Liver (tissue), 9 donors: ENCODE measurements around the gene ZNF490. TPM values are rescaled to one million over a fixed set of nuclear protein-coding genes. Genes with fewer than 3 reads are reported as not detected.
A peak's percentile ranks its signal among the peaks of the same experiment; 100 is the strongest.

Source experiments
- DNase-seq: peaks from one replicate; pipeline ENCODE4 v3.0.0-alpha.2; 2017; ENCODE audit warnings: low spot score
- H3K27ac ChIP-seq, 2 donors: one replicate each; pipeline ENCODE4 v1.7.0; 2013; ENCODE audit warnings: inconsistent platforms in 2 of 2, low read length in 2 of 2, control low read depth in 1 of 2, low read depth in 1 of 2, mild to moderate bottlenecking in 1 of 2
- H3K27me3 ChIP-seq, 4 donors: one replicate each; pipeline versions ENCODE4 v1.6.1 to v1.7.0; 2013; ENCODE audit warnings: low read length in 3 of 4, inconsistent platforms in 1 of 4, mild to moderate bottlenecking in 1 of 4, moderate library complexity in 1 of 4; ENCODE audit not compliant: control insufficient read depth in 4 of 4, insufficient read depth in 4 of 4
- H3K36me3 ChIP-seq, 4 donors: one replicate each; pipeline versions ENCODE4 v1.6.1 to v1.7.0; 2013; ENCODE audit warnings: low read length in 3 of 4, mild to moderate bottlenecking in 3 of 4, low read depth in 1 of 4, moderate library complexity in 1 of 4; ENCODE audit not compliant: control insufficient read depth in 4 of 4, insufficient read depth in 3 of 4
- H3K4me1 ChIP-seq, 4 donors: one replicate each; pipeline versions ENCODE4 v1.6.1 to v1.7.0; 2013; ENCODE audit warnings: low read length in 3 of 4, mild to moderate bottlenecking in 3 of 4, moderate library complexity in 1 of 4; ENCODE audit not compliant: control insufficient read depth in 4 of 4, insufficient read depth in 4 of 4
- H3K4me3 ChIP-seq, 3 donors: one replicate each; pipeline versions ENCODE4 v1.6.1 to v1.7.0; 2013; ENCODE audit warnings: low read length in 3 of 3, control low read depth in 1 of 3, low read depth in 1 of 3, mild to moderate bottlenecking in 1 of 3
- H3K9ac ChIP-seq, 2 donors: one replicate each; pipeline ENCODE4 v1.7.0; 2013; ENCODE audit warnings: low read length in 2 of 2, mild to moderate bottlenecking in 2 of 2, moderate library complexity in 2 of 2, control low read depth in 1 of 2, low read depth in 1 of 2
- H3K9me3 ChIP-seq, 4 donors: one replicate each; pipeline versions ENCODE4 v1.6.1 to v1.7.0; 2013; ENCODE audit warnings: low read length in 3 of 4; ENCODE audit not compliant: control insufficient read depth in 4 of 4
- ATF3 ChIP-seq: IDR thresholded peaks from 2 replicates; pipeline ENCODE4 v1.6.1; 2016; ENCODE audit warnings: antibody characterized with exemption
- CTCF ChIP-seq: fragments of 150-350 bp; IDR thresholded peaks from 2 replicates; pipeline ENCODE4 v1.5.1; 2017; ENCODE audit warnings: improper control_type of control experiment, low read depth, low read length; ENCODE audit not compliant: missing input control
- EGR1 ChIP-seq, 2 donors: IDR thresholded peaks; 2 replicates each; pipeline ENCODE4 v1.6.1; 2016 to 2018; ENCODE audit warnings: antibody characterized with exemption in 2 of 2, low read depth in 2 of 2
- FOXA1 ChIP-seq: IDR thresholded peaks from 2 replicates; pipeline ENCODE4 v1.6.1; 2016; ENCODE audit warnings: antibody characterized with exemption
- FOXA2 ChIP-seq: IDR thresholded peaks from 2 replicates; pipeline ENCODE4 v1.6.1; 2016; ENCODE audit warnings: antibody characterized with exemption
- GABPA ChIP-seq, 2 donors: IDR thresholded peaks in 1 of 2; conservative IDR thresholded peaks in 1 of 2; 2 replicates each; pipeline ENCODE4 v1.6.1; 2016; ENCODE audit warnings: antibody characterized with exemption in 2 of 2, mild to moderate bottlenecking in 1 of 2, moderate library complexity in 1 of 2
- HNF4A ChIP-seq, 2 donors: conservative IDR thresholded peaks; 2 replicates each; pipeline ENCODE4 v1.6.1; 2016; ENCODE audit warnings: antibody characterized with exemption in 2 of 2, mild to moderate bottlenecking in 2 of 2
- HNF4G ChIP-seq: IDR thresholded peaks from 2 replicates; pipeline ENCODE4 v1.6.1; 2016; ENCODE audit warnings: antibody characterized with exemption
- JUND ChIP-seq, 2 donors: IDR thresholded peaks; 2 replicates each; pipeline ENCODE4 v1.6.1; 2016; ENCODE audit warnings: antibody characterized with exemption in 2 of 2
- MAX ChIP-seq: IDR thresholded peaks from 2 replicates; pipeline ENCODE4 v1.6.1; 2016; ENCODE audit warnings: antibody characterized with exemption
- NR2F2 ChIP-seq: IDR thresholded peaks from 2 replicates; pipeline ENCODE4 v1.6.1; 2016; ENCODE audit warnings: antibody characterized with exemption
- RAD21 ChIP-seq, 2 donors: IDR thresholded peaks; 2 replicates each; pipeline ENCODE4 v1.6.1; 2016; ENCODE audit warnings: antibody characterized with exemption in 2 of 2, mild to moderate bottlenecking in 2 of 2
- REST ChIP-seq: IDR thresholded peaks from 2 replicates; pipeline ENCODE4 v1.6.1; 2016; ENCODE audit warnings: antibody characterized with exemption, mild to moderate bottlenecking
- RXRA ChIP-seq, 2 donors: IDR thresholded peaks; 2 replicates each; pipeline ENCODE4 v1.6.1; 2017 to 2018; ENCODE audit warnings: antibody characterized with exemption in 2 of 2, mild to moderate bottlenecking in 1 of 2
- SP1 ChIP-seq: IDR thresholded peaks from 2 replicates; pipeline ENCODE4 v1.6.1; 2018; ENCODE audit warnings: antibody characterized with exemption, mild to moderate bottlenecking
- TAF1 ChIP-seq: conservative IDR thresholded peaks from 2 replicates; pipeline ENCODE4 v1.6.1; 2016; ENCODE audit warnings: antibody characterized with exemption, mild to moderate bottlenecking
- YY1 ChIP-seq: IDR thresholded peaks from 2 replicates; pipeline ENCODE4 v1.6.1; 2016; ENCODE audit warnings: antibody characterized with exemption, mild to moderate bottlenecking
- ZBTB33 ChIP-seq: IDR thresholded peaks from 2 replicates; pipeline ENCODE4 v1.6.1; 2016; ENCODE audit warnings: antibody characterized with exemption
- WGBS: extraction: QIAGEN DNeasy Blood & Tissue Kit; methylation state at CpG from one replicate; pipeline ENCODE4 v1.1.7; 2013; 5-methylcytosine and 5-hydroxymethylcytosine counted together
- polyA plus RNA-seq, 2 donors: library from polyadenylated mRNA; stranded (reverse) in 1 of 2; unstranded in 1 of 2; fragments of 200-250 nt in 1 of 2; fragments of >200 nt in 1 of 2; fragmentation: Nextera tagmentation in 1 of 2; extraction: Ambion mirVana in 1 of 2; gene quantifications; one replicate each; pipeline versions ENCODE4 v1.2.1 to v1.2.3, GENCODE V29; 2013 to 2015
- total RNA-seq, 2 donors: library from RNA; depleted of rRNA; stranded (reverse); fragments of >200 nt; gene quantifications; one replicate each; pipeline ENCODE4 v1.2.3, GENCODE V29; 2014
- donor health status: healthy.
- donor health status: healthy.
- donor health status: healthy.
- donor health status: healthy.
- donor health status: healthy.

The ZNF490 gene
- total and polyA plus RNA-seq, 4 donors: 0.93 to 6.1 (median 2.3) TPM

GRCh38 chr19:12597594-12597993 is 13.0 kb downstream of the ZNF490 start:
- H3K36me3 ChIP-seq: peaks cover 0 to 5% (median 1%) of the 10 kb centered on the region in 4 donors
- peaks cover 0 to 6% (median 0%) of the 10 kb centered on the region in 4 donors for H3K4me1 ChIP-seq
- no peak overlapping the region for H3K4me3 ChIP-seq
- H3K27me3 ChIP-seq: no peaks in the 10 kb centered on the region
- TF ChIP-seq SP1 (peak; percentile 46), HNF4G (no peak)
- 76% methylated on average over 11 of the region's 11 CpGs for WGBS
- no peak for DNase-seq
- H3K9ac ChIP-seq: no peak overlapping the region
- H3K27ac ChIP-seq: peak overlapping the region; percentile 34 to 76
- no peaks in the 10 kb centered on the region for H3K9me3 ChIP-seq

GRCh38 chr19:12596927-12597548 is 13.6 kb downstream of the ZNF490 start:
- peak overlapping the region; percentile 76 to 79 for H3K27ac ChIP-seq
- peaks cover 0 to 6% (median 0%) of the 10 kb centered on the region in 4 donors for H3K4me1 ChIP-seq
- peak; percentile 71 for DNase-seq
- no peaks in the 10 kb centered on the region for H3K27me3 ChIP-seq
- H3K36me3 ChIP-seq: peaks cover 0 to 5% (median 1%) of the 10 kb centered on the region in 4 donors
- 50% methylated on average over 38 of the region's 38 CpGs for WGBS
- H3K4me3 ChIP-seq: peak overlapping the region; percentile 11 to 68 (median 53)
- no peaks in the 10 kb centered on the region for H3K9me3 ChIP-seq
- no peak overlapping the region for H3K9ac ChIP-seq
- TF ChIP-seq TAF1 (peak; percentile 46), ATF3 (no peak), EGR1 (IDR thresholded peaks at IDR 0.05; ENCODE audit: low read depth in 2 of 2) (no peak), RAD21 (IDR thresholded peaks at IDR 0.05) (peak in 1 of 2 donors; percentile 22), FOXA2 (no peak), GABPA (IDR thresholded peaks at IDR 0.05 in 1 of 2, conservative IDR thresholded peaks at IDR 0.05 in 1 of 2) (peak in 1 of 2 donors; percentile 62), RXRA (IDR thresholded peaks at IDR 0.05) (peak; percentile 68 to 75), FOXA1 (no peak), NR2F2 (no peak), JUND (IDR thresholded peaks at IDR 0.05) (no peak), MAX (peak; percentile 54), HNF4G (peak; percentile 84), REST (peak; percentile 61), CTCF (no peak), YY1 (peak; percentile 43), ZBTB33 (no peak), HNF4A (conservative IDR thresholded peaks at IDR 0.05) (peak; percentile 99), SP1 (peak; percentile 96)
